Activated CD8-positive, alpha-beta T cell treated with anti-CD3 and anti-CD28 coated beads, Interleukin-2, amount 10 ng/mL, durations not matched to agents 7 days and 5 days (primary cell): ENCODE data around the gene APLP2. TPM values are rescaled to one million over a fixed set of nuclear protein-coding genes. Genes with fewer than 3 reads are reported as not detected.

Source experiments
- ATAC-seq: fragments of 150-1000 bp; cut with Tn5 transposase; one replicate; pipeline ENCODE4 v1.10.0; 2021; ENCODE audit warnings: moderate library complexity
- CTCF ChIA-PET: fragments of 350-600 bp; sonication (Branson Sonifier 250); formaldehyde crosslinking; loops from one replicate; lab custom pipeline; 2021; ENCODE audit warnings: antibody characterized with exemption; lab: Charles Lee
- POLR2A ChIA-PET: fragments of 350-600 bp; sonication (Branson Sonifier 250); formaldehyde crosslinking; loops from one replicate; lab custom pipeline; 2021; ENCODE audit warnings: antibody characterized with exemption; lab: Charles Lee
- DNase-seq: peaks from one replicate; pipeline ENCODE4 v3.0.0-alpha.2; 2020
- H3K27ac Mint-ChIP-seq: one replicate; pipeline ENCODE4 v1.8.0; 2021; ENCODE audit warnings: mild to moderate bottlenecking, mixed read lengths
- H3K27me3 Mint-ChIP-seq: one replicate; pipeline ENCODE4 v1.8.0; 2021; ENCODE audit warnings: low read depth, mixed read lengths
- H3K36me3 Mint-ChIP-seq: one replicate; pipeline ENCODE4 v1.8.0; 2021; ENCODE audit warnings: low read depth, mixed read lengths
- H3K4me1 Mint-ChIP-seq: one replicate; pipeline ENCODE4 v1.8.0; 2021; ENCODE audit warnings: low read depth, mixed read lengths
- H3K4me3 Mint-ChIP-seq: one replicate; pipeline ENCODE4 v1.8.0; 2021; ENCODE audit warnings: mild to moderate bottlenecking, mixed read lengths
- H3K9me3 Mint-ChIP-seq: one replicate; pipeline ENCODE4 v1.8.0; 2022; ENCODE audit warnings: mixed read lengths; ENCODE audit not compliant: insufficient read depth
- total RNA-seq, 2 experiments: library from RNA; stranded (reverse); gene quantifications; one replicate each; pipeline ENCODE4 v1.2.3, GENCODE V29; 2021

APLP2 gene
- total RNA-seq, 2 experiments from 2014 or later, result 16.5 to 17.0 TPM

- ATAC-seq, result no peak
- no peaks in the 10 kb centered on the region for H3K36me3 Mint-ChIP-seq
- no peak overlapping the region for H3K4me3 Mint-ChIP-seq
- DNase-seq, result no peak
- ChIA-PET CTCF (no interaction called here), POLR2A (no interaction called here)
- peaks cover 9% of the 10 kb centered on the region for H3K27me3 Mint-ChIP-seq
- H3K9me3 Mint-ChIP-seq, result no peaks in the 10 kb centered on the region
- no peaks in the 10 kb centered on the region for H3K4me1 Mint-ChIP-seq
- no peak overlapping the region for H3K27ac Mint-ChIP-seq
Observed at GRCh38 chr11:130179396-130180306, 110.0 kb downstream of the APLP2 start.

- ChIA-PET POLR2A (no interaction called here), CTCF (no interaction called here)
- ATAC-seq (no peak), DNase-seq (no peak)
- Mint-ChIP-seq H3K4me3 (no peak overlapping the region), H3K36me3 (no peaks in the 10 kb centered on the region), H3K27ac (no peak overlapping the region), H3K27me3 (peaks cover 6% of the 10 kb centered on the region), H3K9me3 (no peaks in the 10 kb centered on the region), H3K4me1 (no peaks in the 10 kb centered on the region)
Observed at GRCh38 chr11:130180491-130180890, 110.8 kb downstream of the APLP2 start.

GRCh38 chr11:130180896-130181294 lies 111.2 kb downstream of the APLP2 start:
- Mint-ChIP-seq H3K4me1 (no peaks in the 10 kb centered on the region), H3K27me3 (peaks cover 6% of the 10 kb centered on the region), H3K36me3 (no peaks in the 10 kb centered on the region), H3K9me3 (no peaks in the 10 kb centered on the region), H3K4me3 (no peak overlapping the region), H3K27ac (no peak overlapping the region)
- ATAC-seq (no peak), DNase-seq (no peak)
- CTCF ChIA-PET, result no interaction called here
- POLR2A ChIA-PET, result no interaction called here

DNA sequence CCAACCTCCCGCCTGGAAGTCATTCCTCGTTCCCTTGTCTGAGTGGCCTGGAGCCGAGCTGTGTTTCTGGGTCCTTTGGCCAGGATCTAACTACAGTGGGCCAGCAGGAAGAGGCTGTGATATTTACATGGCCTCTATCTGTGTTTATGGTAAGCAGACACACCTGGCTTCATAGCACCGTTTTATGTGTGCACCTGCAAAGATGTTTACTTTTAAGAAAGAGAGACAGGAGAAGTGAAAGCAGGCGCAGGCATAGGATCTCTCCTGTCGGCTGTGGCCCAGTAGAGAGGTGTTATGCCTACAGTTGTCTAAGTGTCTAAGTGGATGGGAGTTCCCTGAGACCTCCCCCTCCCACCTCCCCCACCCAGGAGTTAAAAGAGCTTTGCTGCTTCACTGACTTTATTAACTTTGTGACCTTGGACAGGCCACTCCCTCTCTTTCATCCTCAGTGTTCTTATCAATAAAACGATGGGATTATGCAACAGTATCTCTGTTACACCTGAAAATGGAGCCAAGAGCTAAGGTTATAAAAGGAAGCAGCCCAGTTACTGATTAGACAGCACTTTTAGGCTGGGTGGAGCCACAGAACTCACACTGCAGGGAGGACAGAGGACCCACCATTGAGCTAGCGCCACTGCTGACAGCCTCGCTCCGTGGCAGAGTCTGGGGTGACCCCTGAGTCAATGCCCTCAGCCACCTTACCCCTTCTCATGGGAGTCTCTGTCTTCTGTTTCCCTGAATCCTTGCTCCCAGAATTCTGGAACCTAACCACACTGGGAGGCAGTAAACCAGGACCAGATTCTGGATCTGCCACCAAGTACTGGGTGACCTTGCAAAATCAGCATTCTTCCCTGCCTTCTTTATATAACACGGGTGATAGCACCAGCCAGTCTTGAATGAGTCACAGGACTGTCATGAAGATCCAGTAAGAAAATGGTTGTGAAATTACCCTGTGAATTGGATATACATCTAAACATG lies 111.9 kb downstream of the APLP2 start:
- no peak for DNase-seq
- Mint-ChIP-seq H3K36me3 (no peaks in the 10 kb centered on the region), H3K4me3 (no peak overlapping the region), H3K4me1 (no peaks in the 10 kb centered on the region), H3K9me3 (no peaks in the 10 kb centered on the region), H3K27ac (no peak overlapping the region), H3K27me3 (peaks cover 6% of the 10 kb centered on the region)
- ATAC-seq, result no peak
- ChIA-PET POLR2A (no interaction called here), CTCF (no interaction called here)

- H3K4me1 Mint-ChIP-seq, result no peaks in the 10 kb centered on the region
Observed at GRCh38 chr11:130183878-130184610, 114.3 kb downstream of the APLP2 start.

DNA sequence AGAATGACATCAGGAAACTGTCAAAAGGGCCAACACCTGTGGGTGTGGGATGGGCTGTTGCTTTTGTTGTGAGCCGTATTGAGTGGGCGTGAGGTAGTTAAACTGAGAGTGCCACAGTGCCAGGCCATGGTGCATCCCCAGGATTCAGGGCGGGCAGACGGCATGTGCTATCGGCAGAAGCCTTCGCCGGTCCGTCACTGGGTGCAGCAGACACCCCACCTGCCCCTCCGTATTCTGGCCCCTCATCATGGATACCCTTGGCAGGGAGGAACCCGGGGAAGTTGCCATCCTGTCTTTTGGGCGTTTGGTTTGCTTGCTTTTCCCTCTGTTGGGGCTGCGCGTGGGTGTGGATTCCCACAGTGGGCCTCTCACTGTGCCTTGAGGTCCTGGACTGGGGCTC lies 117.4 kb downstream of the APLP2 start:
- POLR2A ChIA-PET, result no interaction called here
- CTCF ChIA-PET, result no interaction called here

More at GRCh38 chr11:130183878-130184610, 114.3 kb downstream of the APLP2 start:
- no peak overlapping the region for H3K27ac Mint-ChIP-seq
- ChIA-PET POLR2A (no interaction called here), CTCF (no interaction called here)
- H3K36me3 Mint-ChIP-seq, result no peaks in the 10 kb centered on the region
- H3K4me3 Mint-ChIP-seq, result no peak overlapping the region
- H3K27me3 Mint-ChIP-seq, result peaks cover 6% of the 10 kb centered on the region
- no peak for ATAC-seq
- DNase-seq, result no peak
- no peaks in the 10 kb centered on the region for H3K9me3 Mint-ChIP-seq

DNA sequence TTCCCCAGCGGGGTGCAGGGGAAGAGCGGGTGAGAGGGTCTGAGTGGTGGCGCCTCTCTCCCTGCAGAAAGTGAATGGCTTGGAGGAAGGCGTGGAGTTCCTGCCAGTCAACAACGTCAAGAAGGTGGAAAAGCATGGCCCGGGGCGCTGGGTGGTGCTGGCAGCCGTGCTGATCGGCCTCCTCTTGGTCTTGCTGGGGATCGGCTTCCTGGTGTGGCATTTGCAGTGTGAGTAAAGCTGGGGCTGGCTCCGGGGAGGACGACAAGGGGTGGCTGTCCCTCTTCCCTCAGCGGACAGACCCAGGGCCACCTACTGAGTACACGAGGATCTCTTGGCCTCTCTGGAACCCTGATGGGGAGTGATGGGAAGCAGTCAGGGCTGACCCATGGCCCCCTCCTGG lies 118.4 kb downstream of the APLP2 start:
- Mint-ChIP-seq H3K27ac (no peak overlapping the region), H3K4me1 (no peaks in the 10 kb centered on the region), H3K36me3 (no peaks in the 10 kb centered on the region), H3K27me3 (peaks cover 6% of the 10 kb centered on the region), H3K4me3 (no peak overlapping the region), H3K9me3 (no peaks in the 10 kb centered on the region)
- no peak for DNase-seq
- ChIA-PET POLR2A (no interaction called here), CTCF (no interaction called here)
- ATAC-seq, result no peak

More for the DNA sequence above, 117.4 kb downstream of the APLP2 start:
- Mint-ChIP-seq H3K9me3 (no peaks in the 10 kb centered on the region), H3K36me3 (no peaks in the 10 kb centered on the region), H3K4me1 (no peaks in the 10 kb centered on the region), H3K27me3 (peaks cover 6% of the 10 kb centered on the region), H3K4me3 (no peak overlapping the region), H3K27ac (no peak overlapping the region)
- no peak for DNase-seq
- ATAC-seq, result no peak

GRCh38 chr11:130188585-130189347 lies 119.1 kb downstream of the APLP2 start:
- Mint-ChIP-seq H3K27me3 (peaks cover 5% of the 10 kb centered on the region), H3K36me3 (no peaks in the 10 kb centered on the region)
- ATAC-seq, result no peak

GRCh38 chr11:130189492-130190210 lies 120.0 kb downstream of the APLP2 start:
- POLR2A ChIA-PET, result no interaction called here
- CTCF ChIA-PET, result no interaction called here
- Mint-ChIP-seq H3K27me3 (no peaks in the 10 kb centered on the region), H3K36me3 (no peaks in the 10 kb centered on the region), H3K4me3 (no peak overlapping the region), H3K27ac (no peak overlapping the region), H3K4me1 (no peaks in the 10 kb centered on the region), H3K9me3 (no peaks in the 10 kb centered on the region)
- DNase-seq, result no peak
- ATAC-seq, result no peak

More at GRCh38 chr11:130188585-130189347, 119.1 kb downstream of the APLP2 start:
- ChIA-PET CTCF (no interaction called here), POLR2A (no interaction called here)
- Mint-ChIP-seq H3K4me3 (no peak overlapping the region), H3K9me3 (no peaks in the 10 kb centered on the region), H3K4me1 (no peaks in the 10 kb centered on the region), H3K27ac (no peak overlapping the region)
- DNase-seq, result no peak

DNA sequence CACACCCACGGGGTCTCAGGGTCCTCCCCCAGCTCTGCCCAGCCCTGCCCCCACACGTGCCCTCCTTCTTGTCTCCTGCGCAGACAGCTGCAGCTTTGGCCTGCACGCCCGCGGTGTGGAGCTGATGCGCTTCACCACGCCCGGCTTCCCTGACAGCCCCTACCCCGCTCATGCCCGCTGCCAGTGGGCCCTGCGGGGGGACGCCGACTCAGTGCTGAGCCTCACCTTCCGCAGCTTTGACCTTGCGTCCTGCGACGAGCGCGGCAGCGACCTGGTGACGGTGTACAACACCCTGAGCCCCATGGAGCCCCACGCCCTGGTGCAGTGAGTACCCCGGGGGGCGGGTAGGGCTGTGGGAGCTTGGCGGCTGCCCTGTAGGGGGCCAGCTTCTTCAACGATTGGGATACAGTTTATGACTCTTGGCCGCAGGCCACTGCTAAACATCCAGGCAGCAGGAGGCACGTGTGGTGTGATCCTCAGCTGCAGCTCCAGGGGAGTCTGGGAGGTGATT lies 120.7 kb downstream of the APLP2 start:
- Mint-ChIP-seq H3K4me1 (no peaks in the 10 kb centered on the region), H3K36me3 (no peaks in the 10 kb centered on the region), H3K4me3 (no peak overlapping the region), H3K27me3 (no peaks in the 10 kb centered on the region), H3K27ac (no peak overlapping the region), H3K9me3 (no peaks in the 10 kb centered on the region)
- ChIA-PET CTCF (no interaction called here), POLR2A (no interaction called here)
- ATAC-seq (no peak), DNase-seq (no peak)
